Neutrophil (primary cell): ENCODE measurements around the gene NEMP2.

ENCODE experiments used
- H3K27ac ChIP-seq: fragments of 200-600 bp; sonication (generic); 2 replicates; pipeline ENCODE4 v1.5.1; 2016; ENCODE audit warnings: mild to moderate bottlenecking, moderate library complexity
- H3K27me3 ChIP-seq: fragments of 200-600 bp; sonication (generic); 2 replicates; pipeline ENCODE4 v1.6.0; 2016; ENCODE audit warnings: mild to moderate bottlenecking
- H3K36me3 ChIP-seq: fragments of 200-600 bp; sonication (generic); 2 replicates; pipeline ENCODE4 v1.5.1; 2017
- H3K4me1 ChIP-seq, 2 experiments: fragments of 200-600 bp in 1 of 2; sonication (generic) in 1 of 2; 1 replicate in 1 of 2; 2 replicates in 1 of 2; pipeline versions ENCODE4 v1.5.1 to v1.6.1; 2013 to 2016; ENCODE audit warnings: low read depth in 1 of 2, low read length in 1 of 2, mild to moderate bottlenecking in 1 of 2, moderate library complexity in 1 of 2; ENCODE audit not compliant: control insufficient read depth in 1 of 2, insufficient read depth in 1 of 2
- H3K4me3 ChIP-seq, 2 experiments: fragments of 200-600 bp in 1 of 2; sonication (generic) in 1 of 2; 1 replicate in 1 of 2; 2 replicates in 1 of 2; pipeline ENCODE4 v1.5.1; 2013 to 2016; ENCODE audit warnings: low read depth in 1 of 2, low read length in 1 of 2, mild to moderate bottlenecking in 1 of 2, moderate library complexity in 1 of 2
- H3K9me3 ChIP-seq: fragments of 200-600 bp; sonication (generic); 2 replicates; pipeline ENCODE4 v1.5.1; 2016
- CTCF ChIP-seq: fragments of 200-600 bp; sonication (generic); IDR thresholded peaks from 2 replicates; pipeline ENCODE4 v1.5.1; 2016; ENCODE audit warnings: antibody characterized with exemption

Gene NEMP2

DNA sequence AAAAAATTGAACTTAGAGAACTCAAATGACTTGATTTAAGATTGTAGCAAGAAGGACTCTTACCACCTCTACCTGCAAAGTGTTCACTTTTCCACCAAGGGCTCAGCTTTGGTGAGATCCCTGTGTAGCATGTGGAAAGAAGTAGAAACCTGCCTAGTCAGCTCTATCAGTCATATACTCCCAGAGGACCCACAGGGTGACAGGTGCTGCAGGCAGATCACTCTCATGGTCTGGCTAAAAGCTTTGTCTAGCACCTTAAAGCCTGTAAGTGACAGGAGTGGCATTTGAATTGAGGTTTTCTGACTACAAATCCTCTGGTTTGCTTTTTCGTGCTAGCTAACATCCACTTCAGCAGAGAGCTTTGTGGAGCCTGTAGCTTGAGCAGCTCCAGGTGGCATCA lies 18.7 kb upstream of the NEMP2 start:
- peaks cover 0 to 5% of the 10 kb centered on the region in 2 experiments for H3K4me1 ChIP-seq
- H3K4me3 ChIP-seq = no peak overlapping the region
- H3K27me3 ChIP-seq = no peaks in the 10 kb centered on the region
- H3K9me3 ChIP-seq = no peaks in the 10 kb centered on the region
- H3K36me3 ChIP-seq = no peaks in the 10 kb centered on the region
- TF ChIP-seq CTCF = no peak
- H3K27ac ChIP-seq = no peak overlapping the region

DNA sequence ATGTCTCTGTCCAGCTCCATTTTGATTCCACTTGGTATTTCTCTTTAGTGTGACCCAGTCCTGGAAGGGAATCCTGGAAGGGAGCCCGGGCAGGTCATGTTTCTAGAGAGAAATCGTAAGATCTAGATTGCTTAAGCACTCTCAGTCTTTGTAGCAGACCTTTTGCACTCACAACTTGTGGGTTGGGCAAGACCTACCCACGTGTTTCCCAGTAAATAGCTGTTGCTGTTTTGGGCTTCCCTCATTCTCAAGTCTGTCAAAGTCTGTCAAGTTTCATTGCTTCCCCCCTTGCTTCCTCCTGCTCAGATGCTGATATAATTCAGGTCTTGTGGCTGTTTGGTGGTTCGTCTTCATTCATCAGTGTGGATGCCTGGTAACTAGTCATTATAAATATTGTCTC lies 17.4 kb upstream of the NEMP2 start:
- TF ChIP-seq CTCF = no peak
- H3K27ac ChIP-seq = no peak overlapping the region
- H3K9me3 ChIP-seq = no peaks in the 10 kb centered on the region
- H3K36me3 ChIP-seq = no peaks in the 10 kb centered on the region
- H3K4me3 ChIP-seq = no peak overlapping the region
- H3K4me1 ChIP-seq = peaks cover 0 to 5% of the 10 kb centered on the region in 2 experiments
- no peaks in the 10 kb centered on the region for H3K27me3 ChIP-seq

GRCh38 chr2:190550137-190550536 lies 15.6 kb upstream of the NEMP2 start:
- H3K4me1 ChIP-seq = peaks cover 0 to 5% of the 10 kb centered on the region in 2 experiments
- H3K27me3 ChIP-seq = no peaks in the 10 kb centered on the region
- no peak overlapping the region for H3K4me3 ChIP-seq
- H3K27ac ChIP-seq = no peak overlapping the region
- no peak for TF ChIP-seq CTCF
- H3K36me3 ChIP-seq = no peaks in the 10 kb centered on the region
- H3K9me3 ChIP-seq = no peaks in the 10 kb centered on the region

- H3K4me3 ChIP-seq = no peak overlapping the region
- no peaks in the 10 kb centered on the region for H3K9me3 ChIP-seq
- H3K4me1 ChIP-seq = peaks cover 0 to 5% of the 10 kb centered on the region in 2 experiments
- no peaks in the 10 kb centered on the region for H3K27me3 ChIP-seq
- no peak overlapping the region for H3K27ac ChIP-seq
- no peak for TF ChIP-seq CTCF
- no peaks in the 10 kb centered on the region for H3K36me3 ChIP-seq
These were observed 13.4 kb upstream of the NEMP2 start for GRCh38 chr2:190547886-190548285.

- no peak overlapping the region for H3K4me3 ChIP-seq
- H3K36me3 ChIP-seq = no peaks in the 10 kb centered on the region
- no peak for TF ChIP-seq CTCF
- peaks cover 0 to 1% of the 10 kb centered on the region in 2 experiments for H3K4me1 ChIP-seq
- H3K9me3 ChIP-seq = no peaks in the 10 kb centered on the region
- no peaks in the 10 kb centered on the region for H3K27me3 ChIP-seq
- H3K27ac ChIP-seq = no peak overlapping the region
These were observed 12.2 kb upstream of the NEMP2 start for GRCh38 chr2:190546734-190547133.
